ENCODE data around the gene CAMK2D. TPM values are rescaled to one million over a fixed set of nuclear protein-coding genes. Genes with fewer than 3 reads are reported as not detected.

Gene CAMK2D
- polyA plus RNA-seq, 3 donors = 10.4 to 30.6 (median 19.6) TPM

GRCh38 chr4:113537628-113538027 lies 223.9 kb downstream of the CAMK2D start:
- no peaks in the 10 kb centered on the region for H3K9me3 Mint-ChIP-seq
- H3K4me1 ChIP-seq (ENCODE audit: control insufficient read depth in 1 of 2, insufficient read depth in 2 of 2, low read length in 2 of 2) = no peaks in the 10 kb centered on the region
- no peak overlapping the region for H3K4me3 ChIP-seq (replicated peaks in 1 of 3; ENCODE audit: low read depth in 2 of 3, low read length in 3 of 3)
- H3K36me3 ChIP-seq (replicated peaks in 1 of 2; ENCODE audit: control insufficient read depth in 1 of 2, insufficient read depth in 2 of 2, low read length in 2 of 2) = no peaks in the 10 kb centered on the region
- peaks cover 0 to 2% (median 0%) of the 10 kb centered on the region in 3 donors for H3K27me3 Mint-ChIP-seq (ENCODE audit: low read depth in 3 of 3)
- H3K4me1 Mint-ChIP-seq = no peaks in the 10 kb centered on the region
- intact Hi-C loops (cut with micrococcal nuclease) = no loop called here
- H2AFZ ChIP-seq (ENCODE audit: insufficient read depth, low read depth, low read length, poor library complexity, severe bottlenecking) = no peak overlapping the region
- DNase-seq = no peak
- no peak overlapping the region for H3K4me3 Mint-ChIP-seq
- H3K9ac ChIP-seq (ENCODE audit: insufficient read depth, low read length, poor library complexity, severe bottlenecking) = no peak overlapping the region
- no peak overlapping the region for H3K27ac ChIP-seq (ENCODE audit: low read depth in 1 of 2, low read length in 2 of 2)
- WGBS (ENCODE audit: insufficient coverage) = 92% methylated on average over 1 of the region's 1 CpG
- H3K4me2 ChIP-seq (replicated peaks; ENCODE audit: extremely low read depth, low read length, poor library complexity, severe bottlenecking) = no peak overlapping the region
- no peak overlapping the region for H3K27ac Mint-ChIP-seq
- H3K27me3 ChIP-seq (ENCODE audit: control insufficient read depth in 2 of 2, insufficient read depth in 2 of 2, low read length in 2 of 2) = no peaks in the 10 kb centered on the region
- H3K9me3 ChIP-seq (replicated peaks in 1 of 2; ENCODE audit: control insufficient read depth in 1 of 2, insufficient read depth in 1 of 2, low read length in 2 of 2) = no peaks in the 10 kb centered on the region
- H3K79me2 ChIP-seq (ENCODE audit: insufficient read depth, low read length) = no peaks in the 10 kb centered on the region
- no peaks in the 10 kb centered on the region for H4K20me1 ChIP-seq (ENCODE audit: insufficient read depth, low read length)
- TF ChIP-seq, protein P1, sequence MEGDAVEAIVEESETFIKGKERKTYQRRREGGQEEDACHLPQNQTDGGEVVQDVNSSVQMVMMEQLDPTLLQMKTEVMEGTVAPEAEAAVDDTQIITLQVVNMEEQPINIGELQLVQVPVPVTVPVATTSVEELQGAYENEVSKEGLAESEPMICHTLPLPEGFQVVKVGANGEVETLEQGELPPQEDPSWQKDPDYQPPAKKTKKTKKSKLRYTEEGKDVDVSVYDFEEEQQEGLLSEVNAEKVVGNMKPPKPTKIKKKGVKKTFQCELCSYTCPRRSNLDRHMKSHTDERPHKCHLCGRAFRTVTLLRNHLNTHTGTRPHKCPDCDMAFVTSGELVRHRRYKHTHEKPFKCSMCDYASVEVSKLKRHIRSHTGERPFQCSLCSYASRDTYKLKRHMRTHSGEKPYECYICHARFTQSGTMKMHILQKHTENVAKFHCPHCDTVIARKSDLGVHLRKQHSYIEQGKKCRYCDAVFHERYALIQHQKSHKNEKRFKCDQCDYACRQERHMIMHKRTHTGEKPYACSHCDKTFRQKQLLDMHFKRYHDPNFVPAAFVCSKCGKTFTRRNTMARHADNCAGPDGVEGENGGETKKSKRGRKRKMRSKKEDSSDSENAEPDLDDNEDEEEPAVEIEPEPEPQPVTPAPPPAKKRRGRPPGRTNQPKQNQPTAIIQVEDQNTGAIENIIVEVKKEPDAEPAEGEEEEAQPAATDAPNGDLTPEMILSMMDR (IDR thresholded peaks at IDR 0.05) = no peak
- peaks cover 0 to 2% of the 10 kb centered on the region in 2 donors for H3K36me3 Mint-ChIP-seq

DNA sequence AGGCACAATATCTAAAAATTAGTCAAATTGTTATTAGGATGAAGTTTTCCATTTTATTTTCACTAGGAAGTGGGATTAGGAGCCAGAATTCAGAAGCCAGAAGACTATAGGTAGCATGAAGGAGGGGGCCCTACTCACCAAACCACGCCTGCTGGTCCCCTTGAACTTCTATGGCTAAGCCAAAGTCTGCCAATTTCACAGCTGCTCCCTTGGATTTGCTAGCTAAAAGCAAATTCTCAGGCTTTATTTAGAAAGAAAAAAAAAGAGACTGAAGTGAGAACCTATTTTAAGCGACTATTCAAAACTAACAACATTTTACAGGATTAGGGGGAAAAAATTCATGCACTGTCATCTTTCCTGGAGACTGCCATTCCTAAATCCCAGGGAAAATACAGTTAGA lies 224.3 kb downstream of the CAMK2D start:
- intact Hi-C loops (cut with micrococcal nuclease) = no loop called here
- Mint-ChIP-seq H3K9me3 (no peaks in the 10 kb centered on the region), H3K4me1 (no peaks in the 10 kb centered on the region), H3K27me3 (ENCODE audit: low read depth in 3 of 3) (peaks cover 0 to 2% (median 0%) of the 10 kb centered on the region in 3 donors), H3K27ac (no peak overlapping the region), H3K4me3 (no peak overlapping the region), H3K36me3 (peaks cover 0 to 2% of the 10 kb centered on the region in 2 donors)
- no peak overlapping the region for H3K4me2 ChIP-seq (replicated peaks; ENCODE audit: extremely low read depth, low read length, poor library complexity, severe bottlenecking)
- no peak overlapping the region for H3K9ac ChIP-seq (ENCODE audit: insufficient read depth, low read length, poor library complexity, severe bottlenecking)
- no peak overlapping the region for H3K4me3 ChIP-seq (replicated peaks in 1 of 3; ENCODE audit: low read depth in 2 of 3, low read length in 3 of 3)
- H3K9me3 ChIP-seq (replicated peaks in 1 of 2; ENCODE audit: control insufficient read depth in 1 of 2, insufficient read depth in 1 of 2, low read length in 2 of 2) = no peaks in the 10 kb centered on the region
- H3K36me3 ChIP-seq (replicated peaks in 1 of 2; ENCODE audit: control insufficient read depth in 1 of 2, insufficient read depth in 2 of 2, low read length in 2 of 2) = no peaks in the 10 kb centered on the region
- H4K20me1 ChIP-seq (ENCODE audit: insufficient read depth, low read length) = no peaks in the 10 kb centered on the region
- no peaks in the 10 kb centered on the region for H3K27me3 ChIP-seq (ENCODE audit: control insufficient read depth in 2 of 2, insufficient read depth in 2 of 2, low read length in 2 of 2)
- H3K27ac ChIP-seq (ENCODE audit: low read depth in 1 of 2, low read length in 2 of 2) = no peak overlapping the region
- no peaks in the 10 kb centered on the region for H3K4me1 ChIP-seq (ENCODE audit: control insufficient read depth in 1 of 2, insufficient read depth in 2 of 2, low read length in 2 of 2)
- H2AFZ ChIP-seq (ENCODE audit: insufficient read depth, low read depth, low read length, poor library complexity, severe bottlenecking) = no peak overlapping the region
- TF ChIP-seq, protein P1 (IDR thresholded peaks at IDR 0.05) = no peak
- no peaks in the 10 kb centered on the region for H3K79me2 ChIP-seq (ENCODE audit: insufficient read depth, low read length)
- 100% methylated on average over 1 of the region's 2 CpGs for WGBS (ENCODE audit: insufficient coverage)
- DNase-seq = no peak

All from CD14-positive monocyte (primary cell).